ENCODE results near the gene UNC80.

The UNC80 gene, protein sequence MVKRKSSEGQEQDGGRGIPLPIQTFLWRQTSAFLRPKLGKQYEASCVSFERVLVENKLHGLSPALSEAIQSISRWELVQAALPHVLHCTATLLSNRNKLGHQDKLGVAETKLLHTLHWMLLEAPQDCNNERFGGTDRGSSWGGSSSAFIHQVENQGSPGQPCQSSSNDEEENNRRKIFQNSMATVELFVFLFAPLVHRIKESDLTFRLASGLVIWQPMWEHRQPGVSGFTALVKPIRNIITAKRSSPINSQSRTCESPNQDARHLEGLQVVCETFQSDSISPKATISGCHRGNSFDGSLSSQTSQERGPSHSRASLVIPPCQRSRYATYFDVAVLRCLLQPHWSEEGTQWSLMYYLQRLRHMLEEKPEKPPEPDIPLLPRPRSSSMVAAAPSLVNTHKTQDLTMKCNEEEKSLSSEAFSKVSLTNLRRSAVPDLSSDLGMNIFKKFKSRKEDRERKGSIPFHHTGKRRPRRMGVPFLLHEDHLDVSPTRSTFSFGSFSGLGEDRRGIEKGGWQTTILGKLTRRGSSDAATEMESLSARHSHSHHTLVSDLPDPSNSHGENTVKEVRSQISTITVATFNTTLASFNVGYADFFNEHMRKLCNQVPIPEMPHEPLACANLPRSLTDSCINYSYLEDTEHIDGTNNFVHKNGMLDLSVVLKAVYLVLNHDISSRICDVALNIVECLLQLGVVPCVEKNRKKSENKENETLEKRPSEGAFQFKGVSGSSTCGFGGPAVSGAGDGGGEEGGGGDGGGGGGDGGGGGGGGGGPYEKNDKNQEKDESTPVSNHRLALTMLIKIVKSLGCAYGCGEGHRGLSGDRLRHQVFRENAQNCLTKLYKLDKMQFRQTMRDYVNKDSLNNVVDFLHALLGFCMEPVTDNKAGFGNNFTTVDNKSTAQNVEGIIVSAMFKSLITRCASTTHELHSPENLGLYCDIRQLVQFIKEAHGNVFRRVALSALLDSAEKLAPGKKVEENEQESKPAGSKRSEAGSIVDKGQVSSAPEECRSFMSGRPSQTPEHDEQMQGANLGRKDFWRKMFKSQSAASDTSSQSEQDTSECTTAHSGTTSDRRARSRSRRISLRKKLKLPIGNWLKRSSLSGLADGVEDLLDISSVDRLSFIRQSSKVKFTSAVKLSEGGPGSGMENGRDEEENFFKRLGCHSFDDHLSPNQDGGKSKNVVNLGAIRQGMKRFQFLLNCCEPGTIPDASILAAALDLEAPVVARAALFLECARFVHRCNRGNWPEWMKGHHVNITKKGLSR (N-terminal part only)

DNA sequence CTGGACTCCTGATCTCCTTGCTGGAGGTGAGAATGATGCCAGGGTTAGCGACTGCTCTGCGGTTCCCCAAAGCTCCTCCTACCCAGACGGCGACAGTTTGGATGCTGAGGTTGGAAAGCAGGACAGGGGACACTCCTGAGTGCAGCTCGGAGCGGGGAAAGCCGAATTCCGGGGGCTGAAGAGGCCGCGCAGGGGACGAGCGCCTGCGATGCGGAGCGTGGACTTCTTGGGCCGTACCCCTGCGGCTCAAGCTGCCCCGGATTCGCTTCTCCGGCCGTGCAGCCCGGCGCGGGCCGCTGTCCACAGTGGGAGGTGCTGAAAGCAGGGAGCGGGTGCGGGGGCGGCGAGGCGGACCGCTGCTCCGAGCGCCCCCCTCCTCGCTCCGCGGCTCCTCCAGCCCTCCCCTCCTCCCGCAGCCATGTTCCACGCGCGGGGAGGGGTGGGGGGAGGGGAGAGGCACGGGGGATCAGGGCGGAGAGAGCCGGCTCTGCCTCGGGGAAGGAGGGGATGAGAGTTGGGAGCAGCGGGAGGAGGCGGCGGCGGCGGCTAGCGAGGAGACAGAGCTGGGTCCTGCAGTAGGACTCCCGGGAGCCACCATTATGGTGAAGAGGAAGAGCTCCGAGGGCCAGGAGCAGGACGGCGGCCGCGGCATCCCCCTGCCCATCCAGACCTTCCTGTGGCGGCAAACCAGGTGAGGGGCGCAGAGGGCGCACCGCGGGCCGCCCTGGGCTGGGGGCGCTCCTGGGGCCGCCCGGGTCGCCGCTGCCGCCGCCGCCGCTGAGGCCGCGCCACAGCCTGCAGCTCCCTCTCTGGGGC, at the start of gene UNC80:
Gene UNC80, plus strand, starts transcription at position 359 of the 816 bp plus-strand sequence. Its CDS starts 241 bp downstream, at position 600.
- Histone ChIP-seq H3K4me3 (ENCODE audit: low read length) (peak within 1 kb of the TSS; percentile 70), H3K9me3 (ENCODE audit: low read length) (no peaks in the 10 kb centered on the region), H3K36me3 (ENCODE audit: insufficient read depth, low read length) (no peaks in the 10 kb centered on the region), H2AFZ (ENCODE audit: low read depth, low read length) (peak within 1 kb of the TSS; percentile 95), H3K4me1 (ENCODE audit: insufficient read depth, low read length) (peaks cover 12% of the 10 kb centered on the region), H3K27me3 (ENCODE audit: insufficient read depth, low read length) (no peaks in the 10 kb centered on the region)

DNA sequence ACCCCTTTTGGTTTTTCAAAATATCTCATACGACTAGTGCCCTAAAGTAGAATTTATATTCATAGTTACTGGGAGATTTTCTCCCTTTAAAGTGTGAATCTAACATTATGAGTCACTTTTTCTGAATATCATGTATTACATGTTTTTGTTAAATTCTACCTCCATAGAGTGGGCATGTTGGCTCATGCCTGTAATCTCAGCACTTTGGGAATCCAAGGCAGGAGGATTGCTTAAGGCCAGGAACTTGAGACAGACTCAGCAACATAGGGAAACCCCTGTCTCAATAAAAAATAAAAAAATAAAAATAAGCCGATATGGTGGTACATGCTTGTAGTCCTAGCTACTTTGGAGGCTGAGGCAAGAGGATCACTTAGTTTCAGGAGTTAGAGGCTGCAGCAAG, 45.3 kb upstream of the UNC80 start:
- peaks cover 98% of the 10 kb centered on the region for H3K36me3 ChIP-seq (ENCODE audit: insufficient read depth, low read length)
- no peak overlapping the region for H3K4me3 ChIP-seq (ENCODE audit: low read length)

DNA sequence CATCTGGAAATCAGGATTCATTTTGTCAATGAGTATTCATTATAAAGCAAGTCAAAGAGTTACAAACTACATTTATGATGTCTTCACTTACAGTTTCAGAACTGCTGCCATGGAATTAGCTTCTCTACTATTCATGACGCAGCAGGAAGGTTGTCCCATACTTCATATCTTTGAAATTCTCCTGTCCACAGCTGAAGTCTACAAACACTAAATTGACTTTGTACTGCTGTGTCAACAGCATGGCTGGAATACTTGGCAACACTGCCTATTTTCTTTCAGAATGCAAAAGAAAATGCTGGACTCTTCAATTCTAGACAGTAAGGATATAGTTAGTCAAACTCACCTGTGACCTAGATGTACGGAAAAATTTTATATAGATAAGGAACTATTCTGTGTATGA, 44.6 kb upstream of the UNC80 start:
- peaks cover 97% of the 10 kb centered on the region for H3K36me3 ChIP-seq (ENCODE audit: insufficient read depth, low read length)
- H3K4me3 ChIP-seq (ENCODE audit: low read length) = no peak overlapping the region
- H3K27me3 ChIP-seq (ENCODE audit: insufficient read depth, low read length) = no peaks in the 10 kb centered on the region
- no peaks in the 10 kb centered on the region for H3K4me1 ChIP-seq (ENCODE audit: insufficient read depth, low read length)
- no peak overlapping the region for H2AFZ ChIP-seq (ENCODE audit: low read depth, low read length)
- H3K9me3 ChIP-seq (ENCODE audit: low read length) = no peaks in the 10 kb centered on the region

More for the DNA sequence above, 45.3 kb upstream of the UNC80 start:
- no peak overlapping the region for H2AFZ ChIP-seq (ENCODE audit: low read depth, low read length)
- H3K4me1 ChIP-seq (ENCODE audit: insufficient read depth, low read length) = no peaks in the 10 kb centered on the region
- H3K27me3 ChIP-seq (ENCODE audit: insufficient read depth, low read length) = no peaks in the 10 kb centered on the region
- H3K9me3 ChIP-seq (ENCODE audit: low read length) = no peaks in the 10 kb centered on the region

DNA sequence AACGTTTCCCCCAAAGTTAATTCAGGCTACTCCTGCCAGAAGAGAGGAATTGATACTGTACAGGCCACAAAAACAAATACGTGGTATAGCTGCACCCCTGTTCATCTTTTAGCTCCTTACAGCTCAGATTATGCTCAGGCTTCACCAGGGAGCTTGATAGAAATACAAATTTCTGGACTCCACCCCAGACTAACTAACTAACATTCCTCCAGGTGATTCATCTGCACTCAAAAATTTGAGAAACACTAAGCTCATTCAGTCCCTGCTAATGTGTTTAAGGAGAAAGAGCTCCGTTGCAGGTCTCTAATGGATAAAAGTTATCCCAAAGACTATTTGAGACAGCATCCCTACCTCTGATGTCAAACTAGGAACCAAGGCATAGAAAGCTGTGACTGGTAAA, 36.8 kb upstream of the UNC80 start:
- peaks cover 54% of the 10 kb centered on the region for H3K36me3 ChIP-seq (ENCODE audit: insufficient read depth, low read length)
- H3K9me3 ChIP-seq (ENCODE audit: low read length) = no peaks in the 10 kb centered on the region
- H3K4me3 ChIP-seq (ENCODE audit: low read length) = no peak overlapping the region

DNA sequence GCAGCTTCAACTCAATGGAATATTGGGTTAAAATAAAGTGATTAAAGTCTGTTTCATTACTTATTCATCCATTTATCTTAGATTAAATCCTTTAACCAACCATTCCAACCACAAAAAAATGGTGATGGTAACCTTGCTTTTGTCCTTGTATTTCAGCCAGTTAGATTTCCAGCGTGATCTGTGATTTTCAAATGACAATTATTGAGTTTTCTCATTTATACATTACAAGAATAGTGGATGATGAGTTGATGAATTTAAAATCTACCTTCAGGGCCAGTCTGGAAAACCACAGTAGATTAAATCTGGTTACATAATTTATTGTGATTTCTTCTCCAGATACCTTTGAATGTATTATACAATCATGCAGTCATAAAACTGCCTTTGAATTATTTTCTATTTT, 29.7 kb upstream of the UNC80 start:
- no peaks in the 10 kb centered on the region for H3K27me3 ChIP-seq (ENCODE audit: insufficient read depth, low read length)
- H3K4me3 ChIP-seq (ENCODE audit: low read length) = no peak overlapping the region
- no peaks in the 10 kb centered on the region for H3K9me3 ChIP-seq (ENCODE audit: low read length)
- no peaks in the 10 kb centered on the region for H3K36me3 ChIP-seq (ENCODE audit: insufficient read depth, low read length)
- H3K4me1 ChIP-seq (ENCODE audit: insufficient read depth, low read length) = no peaks in the 10 kb centered on the region
- no peak overlapping the region for H2AFZ ChIP-seq (ENCODE audit: low read depth, low read length)

More for the DNA sequence above, 36.8 kb upstream of the UNC80 start:
- Histone ChIP-seq H2AFZ (ENCODE audit: low read depth, low read length) (no peak overlapping the region), H3K27me3 (ENCODE audit: insufficient read depth, low read length) (no peaks in the 10 kb centered on the region), H3K4me1 (ENCODE audit: insufficient read depth, low read length) (no peaks in the 10 kb centered on the region)

DNA sequence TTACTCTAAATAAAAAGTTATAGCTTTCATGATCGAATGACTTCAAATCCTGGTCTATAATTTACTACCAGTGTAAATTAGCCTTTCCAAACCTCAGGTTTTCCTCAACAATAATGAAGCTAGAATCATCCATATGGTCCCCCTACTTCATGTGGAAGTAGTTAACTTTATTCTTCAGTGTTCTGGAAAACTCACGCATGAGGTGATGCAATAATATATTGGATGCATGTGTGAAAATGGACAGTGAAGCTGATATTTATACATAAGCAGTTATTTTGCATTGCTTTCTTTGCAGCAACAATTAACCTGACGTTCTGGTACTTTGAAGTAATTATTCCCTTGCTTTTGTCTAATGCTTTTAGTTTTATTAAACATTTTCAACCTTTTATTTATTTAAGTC, 18.6 kb upstream of the UNC80 start:
- no peaks in the 10 kb centered on the region for H3K27me3 ChIP-seq (ENCODE audit: insufficient read depth, low read length)
- H3K36me3 ChIP-seq (ENCODE audit: insufficient read depth, low read length) = no peaks in the 10 kb centered on the region
- H3K4me3 ChIP-seq (ENCODE audit: low read length) = no peak overlapping the region
- H3K9me3 ChIP-seq (ENCODE audit: low read length) = no peaks in the 10 kb centered on the region
- no peaks in the 10 kb centered on the region for H3K4me1 ChIP-seq (ENCODE audit: insufficient read depth, low read length)
- no peak overlapping the region for H2AFZ ChIP-seq (ENCODE audit: low read depth, low read length)

DNA sequence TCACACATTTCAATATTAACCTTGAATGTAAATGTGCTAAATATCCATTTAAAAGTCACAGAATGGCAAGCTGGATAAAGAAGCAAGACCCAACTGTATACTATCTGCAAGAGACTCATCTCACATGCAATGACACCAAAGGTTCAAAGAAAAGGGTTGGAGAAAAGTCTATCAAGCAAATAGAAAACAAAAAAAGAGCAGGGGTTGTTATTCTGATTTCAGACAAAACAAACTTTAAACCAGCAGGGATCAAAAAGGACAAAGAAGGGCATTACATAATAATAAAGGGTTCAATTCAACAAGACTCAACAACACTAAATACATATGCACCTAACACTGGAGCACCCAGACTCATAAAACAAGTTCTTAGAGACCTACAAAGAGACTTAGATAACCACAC, 14.5 kb upstream of the UNC80 start:
- H2AFZ ChIP-seq (ENCODE audit: low read depth, low read length) = no peak overlapping the region
- no peaks in the 10 kb centered on the region for H3K36me3 ChIP-seq (ENCODE audit: insufficient read depth, low read length)
- peaks cover 2% of the 10 kb centered on the region for H3K9me3 ChIP-seq (ENCODE audit: low read length)
- peaks cover 12% of the 10 kb centered on the region for H3K4me1 ChIP-seq (ENCODE audit: insufficient read depth, low read length)
- no peaks in the 10 kb centered on the region for H3K27me3 ChIP-seq (ENCODE audit: insufficient read depth, low read length)
- no peak overlapping the region for H3K4me3 ChIP-seq (ENCODE audit: low read length)

DNA sequence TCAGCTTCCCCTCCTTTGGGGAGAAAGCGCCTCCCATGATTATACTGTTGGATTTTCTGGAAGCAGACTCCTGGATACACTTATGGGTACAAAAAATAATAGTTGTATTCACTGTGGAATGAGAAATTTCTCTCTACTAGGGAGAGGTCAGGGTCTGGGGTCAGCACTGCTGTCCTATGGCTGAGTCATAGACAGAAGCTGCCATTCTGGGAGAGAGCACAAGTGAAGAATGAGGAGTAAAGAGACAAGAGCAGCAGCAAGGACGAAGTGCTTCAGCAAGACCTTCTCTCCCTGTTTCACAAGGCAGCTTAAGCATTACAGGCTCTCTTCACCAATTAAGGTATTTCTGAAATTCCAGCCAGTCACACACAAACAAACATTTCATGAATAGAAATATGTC, 10.1 kb upstream of the UNC80 start:
- no peak overlapping the region for H2AFZ ChIP-seq (ENCODE audit: low read depth, low read length)
- H3K4me3 ChIP-seq (ENCODE audit: low read length) = no peak overlapping the region
- no peaks in the 10 kb centered on the region for H3K36me3 ChIP-seq (ENCODE audit: insufficient read depth, low read length)
- no peaks in the 10 kb centered on the region for H3K27me3 ChIP-seq (ENCODE audit: insufficient read depth, low read length)
- peaks cover 20% of the 10 kb centered on the region for H3K4me1 ChIP-seq (ENCODE audit: insufficient read depth, low read length)
- peaks cover 2% of the 10 kb centered on the region for H3K9me3 ChIP-seq (ENCODE audit: low read length)

DNA sequence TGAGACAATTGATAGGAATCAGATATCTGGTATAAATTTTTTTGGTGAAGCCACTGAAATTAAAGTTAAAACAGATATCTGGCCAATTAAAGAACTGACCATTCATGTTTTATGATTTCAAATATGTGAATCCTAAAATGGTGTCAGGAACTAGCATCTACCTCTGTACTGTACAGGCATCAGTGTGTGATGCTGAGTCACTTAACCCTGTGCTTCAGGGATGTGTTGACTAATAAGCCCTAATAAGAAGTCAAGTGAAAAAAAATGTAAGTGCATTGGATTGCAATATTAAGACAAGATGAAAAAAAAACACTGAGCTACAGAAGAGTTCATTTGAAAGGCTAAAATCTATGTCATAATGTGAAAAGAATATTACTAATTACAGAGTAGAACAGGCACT, 9.1 kb upstream of the UNC80 start:
- Histone ChIP-seq H3K4me3 (ENCODE audit: low read length) (no peak overlapping the region), H3K27me3 (ENCODE audit: insufficient read depth, low read length) (no peaks in the 10 kb centered on the region), H2AFZ (ENCODE audit: low read depth, low read length) (no peak overlapping the region), H3K9me3 (ENCODE audit: low read length) (peaks cover 2% of the 10 kb centered on the region), H3K36me3 (ENCODE audit: insufficient read depth, low read length) (no peaks in the 10 kb centered on the region), H3K4me1 (ENCODE audit: insufficient read depth, low read length) (peaks cover 20% of the 10 kb centered on the region)

DNA sequence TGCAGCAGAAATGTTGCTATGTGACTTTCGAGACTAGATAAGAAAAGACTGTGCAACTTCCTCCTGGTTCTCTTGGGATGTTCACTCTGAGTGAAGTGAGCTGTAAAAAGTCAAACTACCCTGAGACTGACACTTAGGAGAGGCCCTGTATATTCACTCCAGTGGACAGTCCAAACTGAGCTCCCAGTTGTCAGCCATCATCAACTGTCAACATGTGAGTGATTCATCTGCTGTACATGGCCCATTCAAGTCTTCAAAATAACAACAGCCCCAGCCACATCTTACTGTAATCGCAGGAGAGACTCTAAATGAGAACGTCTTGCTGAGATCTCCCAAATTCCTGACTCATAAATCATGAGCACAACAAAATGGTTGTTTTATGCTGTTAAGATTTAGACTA, 8.5 kb upstream of the UNC80 start:
- peaks cover 20% of the 10 kb centered on the region for H3K4me1 ChIP-seq (ENCODE audit: insufficient read depth, low read length)
- H3K27me3 ChIP-seq (ENCODE audit: insufficient read depth, low read length) = no peaks in the 10 kb centered on the region
- no peaks in the 10 kb centered on the region for H3K36me3 ChIP-seq (ENCODE audit: insufficient read depth, low read length)
- H2AFZ ChIP-seq (ENCODE audit: low read depth, low read length) = no peak overlapping the region
- peaks cover 2% of the 10 kb centered on the region for H3K9me3 ChIP-seq (ENCODE audit: low read length)
- no peak overlapping the region for H3K4me3 ChIP-seq (ENCODE audit: low read length)

DNA sequence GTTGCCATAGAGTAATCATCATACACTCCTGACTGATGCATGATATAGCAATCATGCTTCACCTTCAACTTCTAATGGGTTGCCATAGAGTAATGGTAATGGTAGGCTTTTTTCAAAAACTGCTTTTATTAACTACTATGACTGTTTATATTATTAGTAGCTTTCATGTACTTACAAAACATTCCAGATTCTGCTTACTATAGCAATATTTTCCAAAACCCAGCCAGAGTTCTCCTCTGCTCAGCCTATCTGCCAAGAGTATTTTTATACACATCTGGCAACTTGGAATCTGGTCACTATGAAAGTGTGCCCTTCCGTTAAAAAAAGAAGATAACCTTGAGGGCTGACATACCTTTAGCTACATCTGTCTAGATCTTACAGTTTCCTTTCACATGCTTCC, 5.0 kb upstream of the UNC80 start:
- no peaks in the 10 kb centered on the region for H3K9me3 ChIP-seq (ENCODE audit: low read length)
- no peak overlapping the region for H2AFZ ChIP-seq (ENCODE audit: low read depth, low read length)
- no peak overlapping the region for H3K4me3 ChIP-seq (ENCODE audit: low read length)
- H3K4me1 ChIP-seq (ENCODE audit: insufficient read depth, low read length) = peaks cover 13% of the 10 kb centered on the region
- no peaks in the 10 kb centered on the region for H3K36me3 ChIP-seq (ENCODE audit: insufficient read depth, low read length)
- no peaks in the 10 kb centered on the region for H3K27me3 ChIP-seq (ENCODE audit: insufficient read depth, low read length)

DNA sequence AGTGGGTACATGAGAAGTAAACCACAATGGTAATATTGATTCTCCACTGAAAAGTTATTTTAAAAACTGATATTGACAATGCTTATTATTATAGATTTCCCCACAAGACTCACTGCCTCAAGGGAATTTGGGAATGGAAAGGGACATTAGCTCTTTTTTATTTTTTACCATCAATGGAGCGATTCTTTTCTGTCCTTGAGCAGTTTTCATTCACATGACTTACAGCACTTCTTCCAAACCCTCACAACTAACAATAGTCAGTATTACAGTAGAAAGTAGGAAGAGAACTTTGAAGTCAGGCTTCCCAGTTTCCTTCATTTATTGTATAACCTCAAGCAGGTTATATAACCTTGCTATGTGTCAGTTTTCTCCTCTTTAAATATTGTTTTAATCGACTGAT, 4.3 kb upstream of the UNC80 start:
- Histone ChIP-seq H3K4me3 (ENCODE audit: low read length) (no peak overlapping the region), H3K27me3 (ENCODE audit: insufficient read depth, low read length) (no peaks in the 10 kb centered on the region), H3K36me3 (ENCODE audit: insufficient read depth, low read length) (no peaks in the 10 kb centered on the region), H3K9me3 (ENCODE audit: low read length) (no peaks in the 10 kb centered on the region), H3K4me1 (ENCODE audit: insufficient read depth, low read length) (peaks cover 7% of the 10 kb centered on the region), H2AFZ (ENCODE audit: low read depth, low read length) (no peak overlapping the region)

Data from neuron (in vitro differentiated cells).